T47D (cell line): ENCODE measurements around the gene FREM1.
"Not testable (repeated sequence)": the region's sequence is repeated elsewhere in the genome, so short reads cannot be mapped to it uniquely, and the experiment has no call there.

ENCODE experiments used
- DNase-seq, 2 experiments: peaks; one replicate each; pipeline versions ENCODE4 v3.0.0 to v3.0.0-alpha.2; 2011 to 2012; ENCODE audit warnings: low read depth in 1 of 2, low spot score in 1 of 2
- JUND ChIP-seq: IDR thresholded peaks from 2 replicates; pipeline ENCODE4 v1.6.1; 2012; ENCODE audit warnings: low read depth
- in situ Hi-C: cut with HindIII; loops from 2 replicates; pipeline ENCODE4 v1.10.0; 2016; ENCODE audit warnings: low sequenced_read_pairs, low pct_unique_long_range_greater_than_20kb

Gene FREM1

DNA sequence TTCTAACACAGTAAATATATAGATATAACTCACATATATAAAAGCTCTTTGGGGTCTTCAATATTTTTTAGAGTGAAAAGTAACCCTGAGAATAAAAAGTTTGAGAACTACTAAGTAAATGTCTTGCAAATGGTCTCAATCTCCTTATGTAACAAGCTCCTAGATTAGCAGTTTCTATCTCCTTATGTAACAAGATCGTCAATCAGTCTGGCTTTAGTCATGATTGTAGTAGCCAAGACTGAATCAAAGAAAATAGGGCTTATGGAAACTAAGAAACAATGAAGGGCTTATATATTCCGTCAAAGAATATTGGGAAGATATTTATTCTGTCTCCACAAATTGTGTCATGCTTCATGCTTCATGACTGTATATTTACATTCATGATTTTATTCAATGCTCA, 22.4 kb upstream of the FREM1 start:
- no peak for DNase-seq
- in situ Hi-C loops = no loop called here
- TF ChIP-seq JUND = no peak

DNA sequence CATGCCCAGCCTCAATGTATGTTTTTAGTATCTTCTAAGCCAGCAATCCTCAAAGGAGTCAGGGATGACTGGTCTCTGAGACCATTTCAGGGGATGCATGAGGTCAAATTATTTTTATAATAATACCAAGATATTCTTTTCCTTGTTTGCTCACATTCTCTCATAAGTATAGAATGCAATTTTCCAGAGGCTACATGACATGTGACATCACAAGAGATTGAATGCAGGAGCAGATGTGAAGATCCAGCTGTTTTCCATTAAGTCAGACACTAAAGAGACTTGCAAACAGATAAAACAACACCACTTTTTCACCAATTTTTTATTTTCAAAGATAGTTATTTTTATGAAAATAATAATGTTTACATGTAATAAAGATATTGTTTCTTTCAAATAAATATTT, 22.0 kb upstream of the FREM1 start:
- in situ Hi-C loops = no loop called here
- no peak for DNase-seq
- TF ChIP-seq JUND = no peak

DNA sequence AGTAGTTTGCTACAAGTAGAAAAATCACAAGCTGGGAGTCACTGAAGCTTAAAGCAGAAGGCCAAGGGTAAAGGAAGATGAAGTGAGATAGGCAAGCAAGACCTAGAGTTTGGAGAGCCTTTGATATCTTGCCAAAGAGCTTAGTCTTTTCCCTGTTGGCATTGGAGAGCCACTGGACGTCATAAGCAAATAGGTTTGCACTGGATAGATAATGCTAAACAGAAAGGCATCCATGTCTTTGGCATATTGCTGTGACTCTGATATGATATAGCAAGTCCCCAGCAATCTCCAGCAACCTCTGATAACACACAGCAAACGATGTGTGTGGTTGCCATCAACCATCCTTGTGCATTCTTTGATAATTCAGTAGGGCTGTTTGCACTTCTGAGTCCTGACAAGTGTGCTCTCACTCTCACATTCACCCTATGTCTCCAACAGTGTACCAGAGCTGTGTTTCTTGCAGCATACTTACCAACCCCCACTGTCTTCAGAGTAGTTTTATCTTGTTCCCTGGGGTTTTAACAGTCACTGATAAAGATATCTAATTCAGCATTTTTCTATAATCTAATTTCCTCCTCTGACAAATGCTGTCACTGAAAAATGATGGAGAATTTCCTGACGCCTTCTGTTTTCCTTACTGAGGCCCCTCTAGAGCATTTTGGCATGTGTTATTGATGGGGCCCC, 16.9 kb upstream of the FREM1 start:
- in situ Hi-C loops = no loop called here
- no peak for TF ChIP-seq JUND
- no peak for DNase-seq

DNA sequence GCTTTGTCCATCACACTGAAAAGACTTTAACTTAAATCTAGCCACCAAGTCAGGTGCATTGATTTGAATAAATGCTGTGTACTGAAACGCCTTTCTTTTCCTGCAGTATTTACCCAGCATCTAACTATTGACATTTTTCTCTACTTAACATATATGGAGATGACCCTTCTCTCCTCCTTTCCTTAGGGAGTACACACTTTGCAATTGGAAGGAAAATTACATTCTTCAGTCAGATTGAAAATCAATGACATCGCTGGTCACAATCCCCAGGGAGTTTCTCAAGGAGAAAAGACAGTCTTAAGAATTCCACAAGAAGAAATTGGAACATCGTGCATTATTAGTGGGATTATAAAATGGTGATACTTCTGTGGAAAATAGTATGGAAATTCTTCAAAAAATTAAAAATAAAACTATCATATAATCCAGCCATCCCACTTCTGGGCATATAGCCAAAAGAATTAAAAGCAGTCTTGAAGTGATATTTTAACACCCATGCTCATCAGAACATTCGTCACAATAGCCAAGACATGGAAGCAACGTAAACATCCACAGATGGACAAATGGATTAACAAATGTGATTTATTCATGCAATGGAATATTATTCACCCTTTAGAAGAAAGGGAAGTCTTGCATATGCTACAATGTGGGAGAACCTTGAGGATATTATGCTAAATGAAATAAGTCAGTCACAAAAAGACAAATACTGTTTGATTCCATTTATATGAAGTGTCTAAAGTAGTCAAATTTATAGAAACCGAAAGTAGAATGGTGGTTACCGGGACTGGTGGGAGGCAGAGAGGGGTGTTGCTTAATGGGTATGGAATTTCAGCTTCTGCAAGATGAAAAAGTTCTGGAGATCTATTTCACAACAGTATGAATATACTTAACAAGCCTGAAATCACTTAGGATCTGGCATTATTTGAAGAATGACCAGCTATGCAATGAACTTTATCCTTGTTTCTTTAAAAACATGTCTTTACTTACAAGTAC, 14.3 kb upstream of the FREM1 start:
- TF ChIP-seq JUND = no peak
- DNase-seq = no peak
- in situ Hi-C loops = no loop called here

DNA sequence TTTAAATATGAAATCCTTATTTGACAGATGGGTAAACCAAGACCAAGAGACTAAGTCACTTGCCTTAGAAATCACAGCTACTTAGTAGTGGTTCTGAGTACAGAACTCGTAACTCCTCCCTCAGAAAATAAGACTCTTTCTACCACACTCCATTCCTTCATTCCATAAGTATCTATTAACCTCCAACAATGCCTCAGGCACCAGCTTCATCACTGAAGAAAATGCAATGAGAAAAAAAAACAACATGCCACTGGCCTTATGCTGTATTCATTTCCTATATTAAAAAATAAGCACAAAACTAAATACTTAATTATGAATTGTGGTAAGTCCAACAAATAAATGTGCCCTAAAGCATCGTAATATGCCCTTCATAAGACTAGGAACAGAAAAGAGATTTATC, 13.5 kb upstream of the FREM1 start:
- in situ Hi-C loops = no loop called here
- no peak for TF ChIP-seq JUND
- DNase-seq = no peak

DNA sequence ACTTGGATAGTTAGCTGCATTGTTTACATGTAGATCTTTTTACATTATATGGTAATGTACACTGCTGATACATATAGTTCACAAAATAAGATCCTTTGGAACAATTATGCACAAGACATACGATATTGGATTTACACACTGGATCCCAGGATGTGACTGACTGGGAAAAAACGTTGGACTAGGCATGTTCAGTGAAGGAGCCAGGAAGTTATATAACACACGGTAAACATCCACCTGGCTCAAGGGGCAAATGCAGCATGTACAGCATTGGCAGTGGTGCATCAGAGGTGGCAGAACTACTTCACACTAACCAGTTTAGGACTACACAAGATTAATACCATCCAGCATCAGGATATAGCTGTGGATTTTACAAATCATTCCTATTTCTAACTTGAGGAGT, 10.6 kb upstream of the FREM1 start:
- DNase-seq, in situ Hi-C loops: not testable (repeated sequence)

DNA sequence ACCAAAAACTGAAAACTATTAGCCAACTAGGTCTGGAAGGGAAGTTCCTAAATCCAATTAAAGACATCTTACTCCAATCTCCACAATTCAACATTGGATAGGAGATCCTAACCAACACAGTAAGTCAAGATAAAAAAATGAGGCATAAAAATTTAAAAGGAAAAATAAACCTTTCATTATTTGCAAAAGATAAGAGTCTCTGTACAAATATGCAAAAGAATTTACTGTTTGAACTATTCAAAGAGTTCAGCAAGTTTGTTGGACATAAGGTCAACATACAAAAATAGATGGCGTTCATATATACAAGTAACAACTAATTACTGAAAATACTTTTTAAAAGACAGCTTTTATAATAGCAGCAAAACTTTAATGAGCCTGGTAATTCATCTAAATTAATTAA, 3.1 kb upstream of the FREM1 start:
- no peak for DNase-seq
- in situ Hi-C loops = no loop called here
- no peak for TF ChIP-seq JUND

DNA sequence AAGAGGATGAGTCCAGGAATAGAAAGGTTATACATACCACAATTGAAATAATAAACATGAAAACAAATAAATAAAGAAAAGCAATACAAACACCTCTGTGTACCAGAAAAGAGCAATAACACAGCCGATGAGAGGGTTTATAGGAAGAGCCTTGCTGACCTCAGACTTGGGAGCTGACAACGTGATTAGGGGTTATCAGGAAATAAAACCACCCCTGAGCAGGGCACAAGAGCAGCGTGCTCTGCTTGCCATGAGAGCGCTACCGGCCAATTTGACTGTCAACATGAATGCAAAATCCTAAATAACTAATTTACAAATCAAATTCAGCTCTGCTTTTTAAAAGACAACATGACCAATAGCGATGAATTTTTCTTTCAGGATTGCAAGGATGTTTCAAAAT, 2.6 kb upstream of the FREM1 start:
- no peak for DNase-seq
- in situ Hi-C loops = no loop called here
- no peak for TF ChIP-seq JUND

DNA sequence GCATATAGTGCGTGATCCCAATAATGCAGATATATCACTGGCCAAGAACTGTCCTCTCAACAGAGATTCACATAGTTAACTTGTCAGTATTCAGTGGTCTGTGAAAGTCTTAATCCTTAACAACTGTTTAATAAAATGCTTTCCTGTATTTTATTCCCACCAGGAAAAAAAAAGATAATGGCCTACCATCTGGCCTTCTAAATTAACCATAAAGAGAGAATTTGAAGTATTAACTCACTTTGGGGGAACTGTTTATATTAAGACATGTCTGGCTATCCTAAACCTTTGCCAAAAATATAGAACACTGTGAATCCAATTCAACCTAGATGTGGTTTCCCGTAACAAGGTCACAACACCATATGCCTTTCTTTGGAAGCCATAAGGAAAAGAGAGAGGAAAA, 818 bp upstream of the FREM1 start:
- in situ Hi-C loops = no loop called here
- no peak for DNase-seq
- no peak for TF ChIP-seq JUND

DNA sequence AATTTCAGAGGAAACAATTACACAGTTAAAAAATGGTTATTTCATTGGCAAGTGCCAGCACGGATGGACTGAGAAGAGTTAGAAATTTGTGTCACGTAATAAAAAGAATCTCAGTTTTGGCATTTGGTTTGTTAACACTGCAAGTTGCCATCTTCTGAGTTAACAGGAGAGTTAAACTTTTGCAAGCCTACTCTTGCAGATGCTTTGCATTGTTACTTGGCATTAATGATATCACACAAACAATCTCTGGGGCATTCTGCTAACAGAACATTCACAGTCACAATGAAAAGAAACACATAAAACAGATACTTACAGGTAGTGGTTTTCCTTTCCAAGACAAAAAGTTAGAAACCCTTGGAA, 647 bp downstream of the FREM1 start:
- DNase-seq = no peak
- in situ Hi-C loops = no loop called here
- TF ChIP-seq JUND = no peak

DNA sequence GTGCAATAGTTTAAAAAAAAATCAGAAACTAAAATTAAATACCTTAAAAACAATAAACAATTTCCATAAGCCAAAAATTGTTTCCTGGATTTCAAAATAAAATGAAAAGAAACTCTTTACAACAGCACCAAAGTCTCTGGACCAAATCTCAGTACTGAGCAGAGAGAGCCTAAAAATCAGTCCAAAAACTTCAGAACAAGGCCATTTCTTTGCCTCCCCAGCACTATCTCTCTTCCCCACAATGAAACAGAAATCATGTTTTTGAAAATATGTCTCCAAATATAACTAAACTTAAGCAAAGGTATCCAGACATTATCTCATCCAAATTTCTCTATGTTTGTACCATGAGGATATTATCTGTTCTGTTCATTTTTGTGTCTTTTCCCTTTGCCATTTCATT, 1.0 kb downstream of the FREM1 start:
- in situ Hi-C loops = no loop called here
- no peak for TF ChIP-seq JUND
- no peak for DNase-seq

DNA sequence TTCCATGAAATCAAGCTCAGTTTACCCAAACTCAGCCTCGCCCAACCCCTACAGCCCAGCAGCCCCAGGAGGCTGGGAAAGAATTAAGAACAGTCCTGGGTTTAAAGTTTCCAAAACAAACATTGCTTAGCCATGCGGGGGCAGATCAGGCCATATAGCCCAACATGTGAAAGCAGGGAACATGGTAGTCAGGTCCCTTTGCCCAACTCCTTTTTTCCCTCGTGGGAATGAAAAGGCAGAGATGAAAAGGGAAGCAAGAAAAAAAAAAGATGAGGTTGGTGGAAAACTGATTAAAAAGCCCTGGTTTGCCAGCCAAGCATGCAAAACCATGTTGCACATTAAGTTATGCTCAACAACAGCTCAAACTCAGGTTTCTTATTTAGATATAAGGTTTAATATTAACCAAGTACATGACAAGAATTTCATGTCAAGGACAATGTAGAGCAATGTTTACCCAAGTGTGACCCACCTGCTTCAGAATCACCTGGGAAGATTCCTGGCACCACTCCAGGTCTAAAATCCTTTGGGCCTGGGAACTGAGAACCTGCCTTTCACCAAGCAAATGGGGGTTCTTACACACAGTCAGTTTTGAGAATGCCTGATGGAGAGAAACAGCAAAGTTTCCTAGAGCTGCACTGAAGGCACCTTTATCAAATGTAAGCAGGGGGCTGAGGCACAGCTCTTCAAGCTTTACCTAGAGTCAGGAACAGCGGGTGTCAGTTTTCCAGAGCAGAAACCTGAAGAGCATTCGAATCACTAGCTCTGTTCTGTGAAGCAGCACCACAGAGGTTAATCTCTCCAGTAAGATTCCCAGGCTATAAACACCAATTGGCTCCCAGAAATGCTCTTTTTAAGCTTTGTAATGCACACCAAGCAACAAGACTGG, 1.7 kb downstream of the FREM1 start:
- in situ Hi-C loops = no loop called here
- no peak for DNase-seq
- TF ChIP-seq JUND = no peak

DNA sequence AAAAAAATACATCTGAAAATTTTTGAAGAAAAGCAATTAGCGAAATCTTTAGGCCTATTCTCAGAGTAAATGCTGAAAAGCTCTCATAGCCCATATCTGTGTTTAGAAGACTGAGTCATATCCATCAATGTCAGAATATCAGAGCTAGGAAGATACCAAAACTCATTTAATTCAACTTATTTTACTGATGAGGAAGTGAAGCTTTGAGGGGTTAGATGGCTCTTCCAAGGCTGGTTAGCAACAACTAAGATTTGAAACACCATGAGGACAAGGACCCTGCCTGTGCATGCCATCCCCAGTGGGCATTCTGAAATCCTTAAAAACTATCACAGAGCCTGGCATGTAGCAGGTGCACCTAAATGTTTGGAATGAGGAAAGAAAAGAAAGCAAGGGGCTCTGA, 2.5 kb downstream of the FREM1 start:
- no peak for DNase-seq
- no peak for TF ChIP-seq JUND
- in situ Hi-C loops = no loop called here
